Stimulated activated naive CD8-positive, alpha-beta T cell treated with anti-CD3 and anti-CD28 coated beads, Interleukin-15, Interleukin-2, amounts not matched to agents 100 ng/mL and 50 ng/mL, for 24 hours (primary cell): ENCODE measurements around the gene UST.
A peak's percentile ranks its signal among the peaks of the same experiment; 100 is the strongest.
"Not testable (repeated sequence)": the region's sequence is repeated elsewhere in the genome, so short reads cannot be mapped to it uniquely, and the experiment has no call there.

Source experiments
- H3K27ac Mint-ChIP-seq: one replicate; pipeline ENCODE4 v1.8.0; 2021; ENCODE audit warnings: mild to moderate bottlenecking, mixed read lengths
- H3K27me3 Mint-ChIP-seq: one replicate; pipeline ENCODE4 v1.8.0; 2021; ENCODE audit warnings: mixed read lengths
- H3K36me3 Mint-ChIP-seq: one replicate; pipeline ENCODE4 v1.8.0; 2021; ENCODE audit warnings: low read depth, mixed read lengths
- H3K4me1 Mint-ChIP-seq: one replicate; pipeline ENCODE4 v1.8.0; 2021; ENCODE audit warnings: low read depth, mixed read lengths
- H3K4me3 Mint-ChIP-seq: one replicate; pipeline ENCODE4 v1.8.0; 2021; ENCODE audit warnings: mild to moderate bottlenecking, mixed read lengths
- H3K9me3 Mint-ChIP-seq: one replicate; pipeline ENCODE4 v1.8.0; 2021; ENCODE audit warnings: mixed read lengths

Gene UST

GRCh38 chr6:148749674-148750073 is 2.8 kb downstream of the UST start:
- H3K27ac Mint-ChIP-seq: no peak overlapping the region
- no peaks in the 10 kb centered on the region for H3K36me3 Mint-ChIP-seq

DNA sequence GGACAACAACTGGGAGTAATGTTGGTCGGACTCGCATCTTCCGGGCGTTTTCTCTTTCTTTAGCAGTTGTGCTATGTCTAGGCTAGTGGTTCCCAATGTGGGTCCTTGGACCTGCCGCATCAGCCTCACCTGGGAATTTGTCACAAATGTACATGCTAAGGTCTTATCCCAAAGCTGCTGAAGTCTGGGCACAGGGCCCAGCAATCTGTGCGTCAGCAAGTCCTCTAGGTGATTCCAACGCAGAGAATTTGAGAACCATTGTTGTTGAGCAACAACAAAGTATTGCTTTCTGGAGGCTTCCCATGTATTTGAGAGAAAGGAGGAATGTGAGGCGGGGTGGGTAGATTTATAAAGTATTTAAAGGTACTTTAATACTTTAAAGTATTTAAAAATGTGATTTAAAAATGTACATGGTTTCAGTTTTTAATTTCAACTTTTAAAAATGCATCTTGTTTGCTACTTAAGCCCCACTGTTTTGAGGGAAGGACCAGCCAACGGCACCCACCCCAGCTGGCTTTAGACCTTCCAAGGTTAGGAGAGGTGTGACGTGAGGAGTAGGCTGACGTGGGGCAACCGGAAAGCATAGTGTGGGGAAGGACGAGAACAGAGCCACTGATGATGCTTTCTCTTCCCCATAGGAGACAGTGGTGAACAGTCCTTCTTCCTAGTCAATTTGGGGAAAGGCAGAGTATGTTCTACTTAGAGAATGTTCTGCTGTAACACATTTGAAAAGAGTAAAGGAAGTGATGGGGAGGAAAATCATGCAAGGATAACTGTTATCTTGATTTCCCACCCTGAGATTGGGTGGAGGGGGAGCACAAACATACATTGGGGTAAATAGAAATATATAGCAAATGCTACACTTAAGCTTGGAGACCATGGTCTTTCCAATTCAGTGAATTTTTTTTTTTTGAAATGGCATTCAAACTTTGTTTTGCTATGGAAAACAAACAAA is 4.3 kb downstream of the UST start:
- H3K9me3 Mint-ChIP-seq: no peaks in the 10 kb centered on the region
- no peak overlapping the region for H3K4me3 Mint-ChIP-seq
- no peak overlapping the region for H3K27ac Mint-ChIP-seq
- peaks cover 27% of the 10 kb centered on the region for H3K4me1 Mint-ChIP-seq
- peaks cover 34% of the 10 kb centered on the region for H3K27me3 Mint-ChIP-seq
- no peaks in the 10 kb centered on the region for H3K36me3 Mint-ChIP-seq

More at GRCh38 chr6:148749674-148750073, 2.8 kb downstream of the UST start:
- no peak overlapping the region for H3K4me3 Mint-ChIP-seq
- no peaks in the 10 kb centered on the region for H3K9me3 Mint-ChIP-seq
- H3K27me3 Mint-ChIP-seq: peaks cover 44% of the 10 kb centered on the region
- peaks cover 28% of the 10 kb centered on the region for H3K4me1 Mint-ChIP-seq

DNA sequence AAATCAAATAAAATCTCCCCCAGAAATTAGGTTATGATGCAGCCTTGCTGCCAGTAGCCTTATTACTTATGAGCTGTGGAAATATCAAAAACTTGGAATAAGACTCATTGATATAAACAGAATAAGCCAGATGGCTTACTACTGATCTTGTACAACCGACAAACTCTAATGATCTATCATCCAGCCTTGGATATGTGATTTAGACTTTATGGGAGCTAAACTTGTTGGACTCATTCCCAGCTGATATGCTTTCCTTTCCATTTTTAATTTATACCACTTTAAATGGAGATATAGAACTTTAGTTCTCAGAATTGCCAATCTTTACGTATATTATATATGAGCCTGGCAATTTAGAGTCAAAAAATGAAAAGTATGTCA is 5.0 kb downstream of the UST start:
- Mint-ChIP-seq H3K36me3 (no peaks in the 10 kb centered on the region), H3K9me3 (no peaks in the 10 kb centered on the region), H3K4me3 (no peak overlapping the region), H3K27me3 (peaks cover 34% of the 10 kb centered on the region), H3K4me1 (peaks cover 29% of the 10 kb centered on the region), H3K27ac (no peak overlapping the region)

GRCh38 chr6:148755379-148755778 is 8.5 kb downstream of the UST start:
- H3K4me3 Mint-ChIP-seq, H3K36me3 Mint-ChIP-seq, H3K9me3 Mint-ChIP-seq, H3K27ac Mint-ChIP-seq: not testable (repeated sequence)
- Mint-ChIP-seq H3K27me3 (peaks cover 24% of the 10 kb centered on the region), H3K4me1 (peaks cover 38% of the 10 kb centered on the region)

DNA sequence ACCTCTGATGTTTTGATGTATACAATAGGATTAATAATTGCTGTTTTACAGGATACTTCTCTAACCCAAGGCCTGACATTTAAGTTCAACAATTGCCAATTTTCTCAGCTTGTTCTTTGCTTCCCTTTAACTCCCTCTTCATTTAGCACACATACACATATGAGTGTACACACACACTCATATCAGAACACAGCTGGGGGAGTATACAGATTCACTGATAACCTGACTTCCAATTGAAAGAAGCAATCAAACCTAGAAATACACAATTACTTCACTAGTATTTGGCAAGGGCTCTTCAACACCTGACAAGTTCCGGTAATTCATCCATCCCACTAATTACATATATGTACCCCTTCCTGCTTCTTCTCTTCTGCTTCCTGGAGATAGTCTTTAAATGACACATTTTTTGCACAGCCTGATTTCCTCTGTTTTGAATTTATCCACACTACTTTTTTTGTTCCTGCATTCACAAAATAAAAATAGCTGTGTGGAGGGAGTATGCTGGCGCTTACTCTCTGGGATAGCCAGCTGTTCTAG is 11.2 kb downstream of the UST start:
- Mint-ChIP-seq H3K4me1 (peaks cover 65% of the 10 kb centered on the region), H3K27ac (peak overlapping the region; percentile 77), H3K9me3 (no peaks in the 10 kb centered on the region), H3K27me3 (peaks cover 29% of the 10 kb centered on the region), H3K4me3 (peak overlapping the region; percentile 27), H3K36me3 (no peaks in the 10 kb centered on the region)

GRCh38 chr6:148758492-148758891 is 11.7 kb downstream of the UST start:
- Mint-ChIP-seq H3K27me3 (peaks cover 34% of the 10 kb centered on the region), H3K27ac (peak overlapping the region; percentile 77), H3K36me3 (no peaks in the 10 kb centered on the region), H3K4me3 (peak overlapping the region; percentile 27), H3K9me3 (no peaks in the 10 kb centered on the region), H3K4me1 (peaks cover 70% of the 10 kb centered on the region)

GRCh38 chr6:148760258-148760534 is 13.4 kb downstream of the UST start:
- Mint-ChIP-seq H3K36me3 (no peaks in the 10 kb centered on the region), H3K27ac (peak overlapping the region; percentile 82), H3K9me3 (no peaks in the 10 kb centered on the region), H3K4me3 (peak overlapping the region; percentile 68), H3K27me3 (peaks cover 35% of the 10 kb centered on the region), H3K4me1 (peaks cover 73% of the 10 kb centered on the region)

- peaks cover 35% of the 10 kb centered on the region for H3K27me3 Mint-ChIP-seq
- peak overlapping the region; percentile 82 for H3K27ac Mint-ChIP-seq
- H3K9me3 Mint-ChIP-seq: no peaks in the 10 kb centered on the region
- H3K4me1 Mint-ChIP-seq: peaks cover 75% of the 10 kb centered on the region
- peak overlapping the region; percentile 68 for H3K4me3 Mint-ChIP-seq
- no peaks in the 10 kb centered on the region for H3K36me3 Mint-ChIP-seq
Observed at GRCh38 chr6:148760568-148761526, 14.0 kb downstream of the UST start.

DNA sequence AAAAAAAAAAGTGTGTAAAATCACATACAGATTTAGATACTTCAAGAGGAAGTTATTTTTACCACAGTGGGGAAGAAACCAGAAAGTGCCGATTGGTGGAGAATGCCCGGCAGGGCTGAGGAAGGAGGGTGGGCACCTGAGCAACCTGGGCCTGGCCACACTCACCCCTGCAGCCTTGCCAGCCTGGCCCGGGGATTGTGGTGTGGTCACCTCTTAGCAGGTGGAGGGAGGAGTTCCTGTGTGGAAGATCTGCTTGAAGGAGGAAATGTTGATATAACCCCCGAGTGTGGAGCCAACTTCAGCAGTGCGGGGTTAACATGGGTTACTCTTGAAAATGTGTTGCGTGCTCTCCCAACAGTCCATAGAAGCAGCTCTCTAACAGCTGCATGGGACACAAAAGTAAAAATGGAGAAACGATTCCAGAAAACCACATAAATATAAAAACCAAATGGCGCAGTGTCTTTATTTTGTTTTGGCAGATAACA is 14.7 kb downstream of the UST start:
- Mint-ChIP-seq H3K4me1 (peaks cover 75% of the 10 kb centered on the region), H3K4me3 (peak overlapping the region; percentile 68), H3K36me3 (no peaks in the 10 kb centered on the region), H3K27ac (peak overlapping the region; percentile 81), H3K9me3 (no peaks in the 10 kb centered on the region), H3K27me3 (peaks cover 29% of the 10 kb centered on the region)

DNA sequence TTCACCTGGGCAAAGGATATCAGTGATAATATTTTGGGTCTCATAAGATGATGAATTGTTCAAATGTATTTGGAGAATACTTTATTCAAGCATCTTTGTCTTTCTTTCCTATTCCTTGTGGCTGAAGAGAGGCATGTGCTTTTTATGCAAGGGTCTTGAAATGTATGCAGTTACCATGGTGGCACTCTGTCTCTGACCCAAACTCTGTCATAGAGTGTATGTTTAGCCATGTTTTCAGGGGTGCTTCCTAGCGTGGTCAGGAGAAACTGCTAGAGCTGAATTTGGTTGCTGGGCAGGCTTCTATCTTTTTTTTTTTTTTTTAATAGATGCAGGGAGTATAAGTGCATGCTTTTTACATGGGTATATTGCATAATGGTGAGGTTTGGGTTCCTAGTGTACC is 15.4 kb downstream of the UST start:
- Mint-ChIP-seq H3K27ac (no peak overlapping the region), H3K27me3 (peaks cover 22% of the 10 kb centered on the region)

DNA sequence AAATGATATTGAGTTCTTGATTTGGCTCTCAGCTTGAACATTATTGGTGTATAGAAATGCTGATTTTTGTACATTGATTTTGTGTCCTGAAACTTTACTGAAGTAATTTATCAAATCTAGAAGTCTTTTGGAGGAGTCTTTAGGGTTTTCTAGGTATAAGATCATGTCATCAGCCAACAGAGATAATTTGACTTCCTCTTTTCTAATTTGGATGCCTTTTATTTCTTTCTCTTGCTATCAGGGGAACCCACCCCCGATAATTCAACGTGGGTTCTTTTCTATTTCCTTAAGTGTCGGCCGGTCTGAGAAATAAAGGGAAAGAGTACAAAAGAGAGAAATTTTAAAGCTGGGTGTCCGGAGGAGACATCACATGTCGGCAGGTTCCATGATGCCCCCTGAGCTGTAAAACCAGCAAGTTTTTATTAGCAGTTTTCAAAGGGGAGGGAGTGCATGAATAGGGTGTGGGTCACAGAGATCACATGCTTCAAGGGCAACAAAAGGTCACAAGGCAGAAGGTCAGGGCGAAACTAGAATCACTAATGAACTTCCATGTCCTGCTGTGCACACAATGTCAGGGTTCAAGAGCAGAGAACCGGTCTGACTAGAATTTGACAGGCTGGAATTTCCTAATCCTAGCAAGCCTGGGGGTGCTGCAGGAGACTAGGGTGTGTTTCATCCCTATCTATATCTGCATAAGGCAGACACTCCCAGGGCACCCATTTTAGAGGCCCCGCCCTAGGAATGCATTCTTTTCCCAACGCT is 17.6 kb downstream of the UST start:
- H3K27ac Mint-ChIP-seq, H3K4me3 Mint-ChIP-seq, H3K9me3 Mint-ChIP-seq, H3K36me3 Mint-ChIP-seq: not testable (repeated sequence)
- Mint-ChIP-seq H3K4me1 (peaks cover 52% of the 10 kb centered on the region), H3K27me3 (peaks cover 21% of the 10 kb centered on the region)

More for the DNA sequence above, 15.4 kb downstream of the UST start:
- Mint-ChIP-seq H3K4me1 (peaks cover 69% of the 10 kb centered on the region), H3K9me3 (no peaks in the 10 kb centered on the region), H3K36me3 (no peaks in the 10 kb centered on the region), H3K4me3 (peak overlapping the region; percentile 20)

DNA sequence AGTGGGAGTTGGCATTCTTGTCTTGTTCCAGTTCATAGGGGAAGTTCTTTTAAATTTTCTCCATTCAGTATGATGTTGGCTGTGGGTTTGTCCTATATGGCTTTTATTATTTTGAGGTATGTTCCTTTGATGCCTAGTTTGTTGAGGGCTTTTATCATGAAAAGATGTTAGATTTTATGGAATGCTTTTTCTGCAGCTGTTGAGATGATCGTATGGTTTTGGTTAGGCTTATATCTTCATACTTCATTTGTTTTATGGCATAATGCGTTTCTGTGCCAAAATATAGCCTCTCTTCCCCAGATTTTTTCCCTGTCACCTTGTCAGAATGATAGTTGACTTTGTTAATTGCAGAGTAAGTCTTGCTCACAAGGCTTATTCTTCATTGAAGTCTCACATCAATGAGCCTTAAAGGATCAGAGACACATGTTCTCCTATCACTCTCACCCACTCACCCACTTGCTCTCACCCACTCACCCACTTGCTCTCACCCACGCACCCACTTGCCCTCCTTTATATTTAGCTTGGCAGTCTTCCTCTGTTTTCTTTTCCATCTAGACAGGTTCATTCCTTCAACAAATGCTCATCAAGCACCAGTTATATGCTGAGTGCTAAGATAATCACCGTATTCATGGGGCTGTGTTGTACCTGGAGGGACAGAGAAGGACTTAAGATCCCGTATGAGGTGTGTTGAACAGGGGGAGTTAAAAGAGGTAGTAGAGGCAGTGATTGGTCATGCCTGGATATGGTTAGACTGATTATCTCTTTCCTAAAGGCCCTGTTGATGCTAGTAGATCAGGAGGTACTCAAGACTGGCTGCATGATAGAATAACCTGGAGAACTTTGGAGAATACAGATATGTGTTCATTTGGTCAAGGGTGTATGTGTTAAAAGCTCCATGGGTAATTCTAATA is 19.3 kb downstream of the UST start:
- peaks cover 26% of the 10 kb centered on the region for H3K27me3 Mint-ChIP-seq
- no peaks in the 10 kb centered on the region for H3K9me3 Mint-ChIP-seq
- no peak overlapping the region for H3K27ac Mint-ChIP-seq
- H3K4me3 Mint-ChIP-seq: no peak overlapping the region
- H3K4me1 Mint-ChIP-seq: peaks cover 48% of the 10 kb centered on the region
- no peaks in the 10 kb centered on the region for H3K36me3 Mint-ChIP-seq

DNA sequence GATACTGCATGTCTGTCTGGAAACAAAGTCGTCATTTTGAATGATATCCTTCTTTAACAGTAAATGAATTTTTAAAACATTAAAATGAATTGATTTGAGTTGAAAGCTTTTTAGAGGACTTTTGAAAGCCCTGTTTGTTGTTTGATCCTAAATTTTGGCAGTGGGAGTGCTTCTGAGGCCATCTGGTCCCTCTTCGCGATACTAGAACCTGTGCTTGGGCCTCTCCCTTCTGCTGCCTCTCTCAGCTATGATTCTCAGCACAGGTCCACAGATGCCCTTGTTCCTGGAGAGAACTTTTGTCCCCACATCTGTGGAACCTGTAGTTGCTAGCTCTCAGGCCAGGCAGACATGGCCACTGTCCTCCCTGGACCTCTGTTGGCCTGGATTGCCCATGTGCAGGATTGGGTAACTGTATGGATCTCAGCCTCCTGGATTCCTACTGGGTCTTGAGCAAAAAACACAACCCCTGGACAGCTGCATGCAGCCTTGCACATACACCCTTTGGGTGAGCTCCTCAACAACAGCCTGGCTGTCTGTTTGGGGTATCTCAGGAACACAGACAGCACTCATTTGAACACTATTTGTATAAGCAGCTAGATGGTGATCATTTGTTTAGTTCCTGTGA is 21.9 kb downstream of the UST start:
- Mint-ChIP-seq H3K27me3 (peaks cover 8% of the 10 kb centered on the region), H3K4me3 (no peak overlapping the region), H3K36me3 (no peaks in the 10 kb centered on the region), H3K4me1 (peaks cover 36% of the 10 kb centered on the region), H3K9me3 (no peaks in the 10 kb centered on the region), H3K27ac (no peak overlapping the region)
